Measurements from ENCODE around the gene ALPK3.

The ALPK3 gene

GRCh38 chr15:84847382-84847781 is 30.2 kb downstream of the ALPK3 start:
- DNase-seq: no peak

GRCh38 chr15:84852212-84852611 is 35.1 kb downstream of the ALPK3 start:
- DNase-seq: no peak

GRCh38 chr15:84855136-84855535 is 38.0 kb downstream of the ALPK3 start:
- no peak for DNase-seq

GRCh38 chr15:84855765-84856164 is 38.6 kb downstream of the ALPK3 start:
- no peak for DNase-seq

GRCh38 chr15:84856731-84857417 is 39.7 kb downstream of the ALPK3 start:
- no peak for DNase-seq

GRCh38 chr15:84857418-84858004 is 40.4 kb downstream of the ALPK3 start:
- DNase-seq: no peak

GRCh38 chr15:84858231-84858630 is 41.1 kb downstream of the ALPK3 start:
- DNase-seq: no peak

- DNase-seq: no peak
Observed at GRCh38 chr15:84859144-84859543, 42.0 kb downstream of the ALPK3 start.

- no peak for DNase-seq
Observed at GRCh38 chr15:84859651-84860050, 42.5 kb downstream of the ALPK3 start.

- no peak for DNase-seq
Observed at GRCh38 chr15:84861781-84862180, 44.6 kb downstream of the ALPK3 start.

GRCh38 chr15:84862214-84862975 is 45.2 kb downstream of the ALPK3 start:
- no peak for DNase-seq

- DNase-seq: no peak
Observed at GRCh38 chr15:84863565-84864443, 46.6 kb downstream of the ALPK3 start.

- DNase-seq: no peak
Observed at GRCh38 chr15:84864444-84864795, 47.3 kb downstream of the ALPK3 start.

- DNase-seq: no peak
Observed at GRCh38 chr15:84865074-84865569, 48.0 kb downstream of the ALPK3 start.

GRCh38 chr15:84868037-84868880 is 51.1 kb downstream of the ALPK3 start:
- DNase-seq: no peak

- DNase-seq: no peak
Observed at GRCh38 chr15:84869510-84869909, 52.4 kb downstream of the ALPK3 start.

GRCh38 chr15:84871428-84871985 is 54.4 kb downstream of the ALPK3 start:
- DNase-seq: no peak

GRCh38 chr15:84872009-84872910 is 55.1 kb downstream of the ALPK3 start:
- DNase-seq: no peak

- DNase-seq: no peak
Observed at GRCh38 chr15:84873997-84874396, 56.8 kb downstream of the ALPK3 start.

- no peak for DNase-seq
Observed at GRCh38 chr15:84874981-84875699, 58.0 kb downstream of the ALPK3 start.
